CD4-positive, alpha-beta T cell treated with Interleukin-4 for 4 hours (primary cell): ENCODE data around the gene PAOX.

Experiments used
- DNase-seq: peaks from one replicate; pipeline ENCODE4 v3.0.0-alpha.2; 2020

The PAOX gene

GRCh38 chr10:133350283-133350949, 28.6 kb upstream of the PAOX start:
- DNase-seq, result no peak

GRCh38 chr10:133350950-133351329, 28.1 kb upstream of the PAOX start:
- no peak for DNase-seq

- DNase-seq, result no peak
Observed at GRCh38 chr10:133351408-133352318, 27.4 kb upstream of the PAOX start.

GRCh38 chr10:133353202-133353959, 25.7 kb upstream of the PAOX start:
- no peak for DNase-seq

- no peak for DNase-seq
Observed at GRCh38 chr10:133353988-133354605, 25.0 kb upstream of the PAOX start.

- no peak for DNase-seq
Observed at GRCh38 chr10:133354672-133355240, 24.3 kb upstream of the PAOX start.

GRCh38 chr10:133355266-133355665, 23.8 kb upstream of the PAOX start:
- no peak for DNase-seq

GRCh38 chr10:133355991-133356390, 23.1 kb upstream of the PAOX start:
- DNase-seq, result no peak

- DNase-seq, result no peak
Observed at GRCh38 chr10:133356549-133357284, 22.3 kb upstream of the PAOX start.

GRCh38 chr10:133357285-133358161, 21.5 kb upstream of the PAOX start, which contains the start of gene FUOM:
FUOM (minus strand) TSS chr10:133358019; CDS start chr10:133358007, 12 bp downstream.
- peak; percentile 61 for DNase-seq

GRCh38 chr10:133358162-133358924, 20.7 kb upstream of the PAOX start:
- DNase-seq, result no peak

- no peak for DNase-seq
Observed at GRCh38 chr10:133358925-133359310, 20.1 kb upstream of the PAOX start.

GRCh38 chr10:133359554-133359971, 19.5 kb upstream of the PAOX start:
- peak; percentile 30 for DNase-seq

- no peak for DNase-seq
Observed at GRCh38 chr10:133359972-133360610, 19.0 kb upstream of the PAOX start.

GRCh38 chr10:133361227-133361626, 17.8 kb upstream of the PAOX start:
- DNase-seq, result no peak

- DNase-seq, result no peak
Observed at GRCh38 chr10:133361773-133362441, 17.2 kb upstream of the PAOX start.

GRCh38 chr10:133362846-133363245, 16.2 kb upstream of the PAOX start:
- DNase-seq, result no peak

- DNase-seq, result no peak
Observed at GRCh38 chr10:133364645-133365431, 14.2 kb upstream of the PAOX start.
